NT2/D1 (cell line): ENCODE data around the gene FMC1.

Experiments used
- SUZ12 ChIP-seq: IDR thresholded peaks from 2 replicates; pipeline ENCODE4 v1.6.1; 2011; ENCODE audit not compliant: insufficient read length, insufficient read depth; ENCODE audit errors: extremely low read depth
- YY1 ChIP-seq: IDR thresholded peaks from 2 replicates; pipeline ENCODE4 v1.6.1; 2011; ENCODE audit not compliant: insufficient read length, insufficient read depth
- ZNF274 ChIP-seq: IDR thresholded peaks from 2 replicates; pipeline ENCODE4 v1.6.1; 2011; ENCODE audit warnings: mild to moderate bottlenecking, low read depth, low read length

DNA sequence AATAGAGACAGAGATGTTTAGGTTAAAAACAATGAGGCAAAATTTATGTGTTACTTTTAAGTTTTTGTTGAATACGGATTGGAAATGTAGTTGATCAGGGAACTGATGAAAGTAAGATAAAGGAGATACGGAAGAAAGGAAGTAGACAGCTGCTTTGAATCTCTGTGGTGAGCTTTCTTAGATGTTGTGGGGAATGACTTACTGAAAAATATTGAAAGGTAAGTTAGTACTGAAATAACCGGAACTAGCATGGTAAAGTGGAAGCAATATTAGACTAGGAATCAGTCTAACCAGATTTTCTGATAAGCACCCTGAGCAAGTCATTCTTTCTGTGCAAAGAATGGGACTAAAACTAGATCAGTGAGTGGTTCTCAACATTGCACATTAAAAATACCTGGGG is 53.4 kb downstream of the FMC1 start:
- TF ChIP-seq SUZ12 = no peak
- TF ChIP-seq YY1 = no peak
- TF ChIP-seq ZNF274 = no peak
